Mucosa of gallbladder (tissue), 1 donor: ENCODE results near the gene IKZF4. TPM values are rescaled to one million over a fixed set of nuclear protein-coding genes. Genes with fewer than 3 reads are reported as not detected.
"Not testable (repeated sequence)": the region's sequence is repeated elsewhere in the genome, so short reads cannot be mapped to it uniquely, and the experiment has no call there.

Source experiments
- DNase-seq: peaks from one replicate; pipeline ENCODE4 v3.0.0-alpha.2; 2020; ENCODE audit warnings: low spot score
- total RNA-seq: library from RNA; stranded (reverse); gene quantifications from one replicate; pipeline ENCODE4 v1.2.1, GENCODE V29; 2021
- donor health status: DM: no; HTN: no; CAD: no.

IKZF4 gene
- total RNA-seq, 1 donor from 2014 or later: 8.2 TPM

- not testable (repeated sequence) for DNase-seq
These were observed 21.3 kb upstream of the IKZF4 start for GRCh38 chr12:55999522-55999921.

GRCh38 chr12:55999999-56000540 lies 20.8 kb upstream of the IKZF4 start:
- not testable (repeated sequence) for DNase-seq

GRCh38 chr12:56001487-56002100 lies 19.2 kb upstream of the IKZF4 start:
- no peak for DNase-seq

- DNase-seq: not testable (repeated sequence)
These were observed 17.5 kb upstream of the IKZF4 start for GRCh38 chr12:56003376-56003775.

- no peak for DNase-seq
These were observed 16.6 kb upstream of the IKZF4 start for GRCh38 chr12:56004211-56004610.

GRCh38 chr12:56007564-56008559 lies 13.0 kb upstream of the IKZF4 start:
- peak; percentile 37 for DNase-seq

GRCh38 chr12:56010111-56010570 lies 10.7 kb upstream of the IKZF4 start:
- no peak for DNase-seq

- no peak for DNase-seq
These were observed 9.2 kb upstream of the IKZF4 start for GRCh38 chr12:56011509-56012090.

GRCh38 chr12:56013482-56013881 lies 7.4 kb upstream of the IKZF4 start:
- no peak for DNase-seq

- no peak for DNase-seq
These were observed 6.6 kb upstream of the IKZF4 start for GRCh38 chr12:56014205-56014604.

DNA sequence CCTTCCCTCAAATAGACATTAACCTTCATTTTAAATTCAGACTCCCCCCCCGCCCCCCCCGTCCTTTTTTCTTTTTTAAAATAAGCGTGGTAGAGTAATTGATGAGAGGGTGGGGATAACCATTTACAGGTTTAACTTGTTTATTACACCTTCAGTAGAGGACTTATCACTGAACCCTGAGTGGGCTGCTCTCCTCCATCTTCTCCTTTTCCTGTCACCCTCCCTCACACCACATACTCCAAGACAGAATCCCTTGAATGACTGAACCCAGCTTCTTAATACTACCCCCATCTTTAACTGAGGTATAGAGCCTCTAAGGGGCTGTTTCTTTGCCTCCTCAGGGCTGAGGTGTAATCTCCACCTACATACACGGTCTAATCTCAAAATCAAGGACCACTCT lies 3.7 kb upstream of the IKZF4 start:
- DNase-seq: no peak

DNA sequence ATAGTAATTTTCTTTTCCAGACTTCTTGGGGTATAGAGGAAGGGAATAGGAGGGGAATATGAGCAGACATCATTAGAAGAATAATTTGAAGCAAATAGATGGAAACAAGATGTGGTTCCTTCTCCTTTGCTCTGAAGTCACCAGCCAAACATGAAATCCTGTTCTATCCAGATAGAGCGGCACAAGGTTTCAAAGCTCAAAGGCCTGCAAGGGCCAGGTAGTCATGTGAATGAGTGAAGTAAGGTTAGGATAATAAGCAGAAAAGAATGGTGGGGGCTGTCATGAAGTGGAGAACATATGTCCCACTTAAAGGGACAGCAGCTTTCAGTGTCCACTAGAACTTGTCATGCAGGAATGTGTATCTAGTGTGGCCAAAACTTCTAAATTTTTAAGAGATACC lies 2.5 kb upstream of the IKZF4 start:
- no peak for DNase-seq

- DNase-seq: no peak
These were observed 1.1 kb downstream of the IKZF4 start for GRCh38 chr12:56021889-56022497.

DNA sequence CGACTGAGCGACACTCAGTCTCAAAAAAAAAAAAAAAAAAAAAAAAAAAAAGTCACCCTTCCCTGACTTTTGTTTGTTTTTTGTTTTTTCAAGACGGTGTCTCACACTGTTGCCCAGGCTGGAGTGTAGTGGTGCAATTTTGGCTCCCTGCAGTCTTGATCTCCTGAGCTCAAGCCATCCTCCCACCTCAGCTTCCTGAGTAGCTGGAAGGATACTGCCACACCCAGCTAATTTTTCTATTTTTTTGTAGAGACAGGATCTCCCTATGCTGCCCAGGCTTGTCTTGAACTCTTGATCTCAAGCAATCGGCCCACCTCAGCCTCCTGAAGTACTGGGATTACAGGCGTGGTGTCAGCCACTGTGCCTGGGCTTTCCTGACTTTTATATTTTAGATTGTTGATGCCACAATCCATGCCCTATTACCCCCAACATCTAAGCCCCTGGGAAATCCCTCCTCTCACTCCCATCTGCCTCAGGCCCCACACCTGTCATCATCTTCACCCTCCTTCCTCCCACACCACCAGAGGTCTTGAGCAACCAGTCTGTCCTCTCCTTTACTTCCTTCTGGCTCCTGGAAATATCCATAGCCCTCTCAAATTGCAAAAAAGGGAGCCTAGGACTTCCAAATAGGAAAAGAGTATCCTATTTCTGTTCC lies 7.8 kb downstream of the IKZF4 start:
- DNase-seq: no peak

DNA sequence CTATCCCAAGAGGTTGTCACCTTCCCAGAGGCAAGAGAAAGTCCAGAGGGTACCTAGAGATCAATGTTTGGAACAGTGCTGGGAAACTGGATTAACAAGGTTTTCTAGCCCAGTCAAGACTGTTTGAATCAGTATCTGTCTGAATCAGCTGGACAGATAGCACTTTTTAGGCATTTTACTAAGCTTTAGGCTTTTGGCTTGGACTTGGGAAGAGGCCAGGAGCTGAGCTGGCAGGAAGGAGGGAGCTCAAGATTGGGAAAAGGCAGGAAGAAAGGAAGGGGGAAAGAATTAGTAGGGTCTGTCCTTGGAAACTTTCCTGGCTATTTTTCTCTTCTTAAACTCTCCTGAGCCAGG lies 8.3 kb downstream of the IKZF4 start:
- DNase-seq: no peak

DNA sequence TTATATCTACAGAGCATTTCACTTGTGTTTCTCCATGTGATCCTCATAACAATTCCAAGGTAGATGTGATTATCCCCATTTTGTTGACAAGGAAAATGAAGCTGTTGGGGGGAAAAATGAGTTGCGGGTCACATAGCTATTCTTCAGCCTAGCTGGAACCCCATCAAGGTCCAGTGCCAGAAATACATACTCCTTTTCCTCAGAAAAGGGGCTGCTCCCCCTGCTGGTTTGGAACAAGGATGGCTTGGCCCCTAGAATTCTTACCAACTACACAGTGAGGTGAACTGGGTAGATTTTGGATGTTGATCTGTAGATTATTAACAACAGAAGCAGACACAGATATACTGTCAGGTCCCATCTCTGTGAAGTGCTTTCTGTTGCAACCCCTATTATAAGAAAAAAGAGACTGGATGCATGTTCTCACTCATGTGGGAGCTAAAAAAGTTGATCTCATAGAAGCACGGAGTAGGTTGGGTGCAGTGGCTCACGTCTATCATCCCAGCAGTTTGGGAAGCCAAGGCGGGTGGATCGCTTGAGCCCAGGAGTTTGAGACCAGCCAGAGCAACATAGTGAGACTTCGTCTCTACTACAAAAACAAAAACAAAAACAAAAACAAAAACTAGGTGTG lies 8.9 kb downstream of the IKZF4 start:
- DNase-seq: peak; percentile 38

GRCh38 chr12:56031987-56032386 lies 11.1 kb downstream of the IKZF4 start:
- no peak for DNase-seq

DNA sequence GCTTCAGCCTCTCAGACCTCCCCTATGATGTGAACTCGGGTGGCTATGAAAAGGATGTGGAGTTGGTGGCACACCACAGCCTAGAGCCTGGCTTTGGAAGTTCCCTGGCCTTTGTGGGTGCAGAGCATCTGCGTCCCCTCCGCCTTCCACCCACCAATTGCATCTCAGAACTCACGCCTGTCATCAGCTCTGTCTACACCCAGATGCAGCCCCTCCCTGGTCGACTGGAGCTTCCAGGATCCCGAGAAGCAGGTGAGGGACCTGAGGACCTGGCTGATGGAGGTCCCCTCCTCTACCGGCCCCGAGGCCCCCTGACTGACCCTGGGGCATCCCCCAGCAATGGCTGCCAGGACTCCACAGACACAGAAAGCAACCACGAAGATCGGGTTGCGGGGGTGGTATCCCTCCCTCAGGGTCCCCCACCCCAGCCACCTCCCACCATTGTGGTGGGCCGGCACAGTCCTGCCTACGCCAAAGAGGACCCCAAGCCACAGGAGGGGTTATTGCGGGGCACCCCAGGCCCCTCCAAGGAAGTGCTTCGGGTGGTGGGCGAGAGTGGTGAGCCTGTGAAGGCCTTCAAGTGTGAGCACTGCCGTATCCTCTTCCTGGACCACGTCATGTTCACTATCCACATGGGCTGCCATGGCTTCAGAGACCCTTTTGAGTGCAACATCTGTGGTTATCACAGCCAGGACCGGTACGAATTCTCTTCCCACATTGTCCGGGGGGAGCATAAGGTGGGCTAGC lies 13.9 kb downstream of the IKZF4 start:
- no peak for DNase-seq

GRCh38 chr12:56037161-56037560 lies 16.3 kb downstream of the IKZF4 start:
- DNase-seq: no peak

GRCh38 chr12:56038022-56038655 lies 17.3 kb downstream of the IKZF4 start:
- DNase-seq: no peak
